HCT116 (cell line): ENCODE measurements around the gene TARBP2. TPM values are rescaled to one million over a fixed set of nuclear protein-coding genes. Genes with fewer than 3 reads are reported as not detected.

Source experiments
- ATAC-seq: fragments of 200-7000 bp; cut with Tn5 transposase; 2 replicates; pipeline ENCODE4 v1.9.1; 2020; ENCODE audit warnings: mild to moderate bottlenecking, moderate library complexity
- BruUV-seq: library from RNA; stranded (reverse); fragments of 400-500 nt; replicated peaks from 2 replicates; lab custom pipeline; 2021; lab: Mats Ljungman, UMichigan
- CTCF ChIA-PET: fragments of 300-600 bp; sonication (Branson Sonifier 250); formaldehyde crosslinking; loops from one replicate; lab custom pipeline; 2021; ENCODE audit warnings: antibody characterized with exemption; lab: Charles Lee
- POLR2A ChIA-PET: fragments of 300-600, 350-600 bp; sonication (Branson Sonifier 250); formaldehyde crosslinking; loops from one replicate; lab custom pipeline; 2021; ENCODE audit warnings: antibody characterized with exemption; lab: Charles Lee
- RAD21 ChIA-PET, 2 experiments: fragments of 300-600 bp; sonication (Branson Sonifier 250); formaldehyde crosslinking; loops; one replicate each; lab custom pipeline; 2023; ENCODE audit warnings: low total read pairs in 2 of 2; ENCODE audit not compliant: uncharacterized antibody in 2 of 2, unreplicated experiment in 2 of 2, low non-redundant PET in 1 of 2; lab: Charles Lee
- DNase-seq: peaks from one replicate; pipeline ENCODE4 v3.0.0-alpha.2; 2010; ENCODE audit warnings: low read depth, low spot score
- H2AFZ ChIP-seq: fragments of 200-600 bp; shearing (Covaris generic), sonication (generic); 2 replicates; pipeline ENCODE4 v1.6.1; 2017; ENCODE audit warnings: low read depth, mixed run types, mixed read lengths, antibody characterized with exemption, low read length; ENCODE audit not compliant: poor library complexity, severe bottlenecking
- H3K27ac ChIP-seq: 2 replicates; pipeline ENCODE4 v1.5.1; 2012; ENCODE audit warnings: low read depth, low read length
- H3K27me3 ChIP-seq: fragments of 200-600 bp; sonication (generic); 2 replicates; pipeline ENCODE4 v1.6.1; 2016; ENCODE audit warnings: mixed run types, low read length, mixed read lengths; ENCODE audit not compliant: insufficient read depth
- H3K36me3 ChIP-seq, 2 experiments: fragments of 200-500 bp in 1 of 2; fragments of 200-600 bp in 1 of 2; sonication (Bioruptor generic) in 1 of 2; sonication (generic) in 1 of 2; 2 replicates each; pipeline versions ENCODE4 v1.5.1 to v1.6.1; 2014 to 2016; ENCODE audit warnings: low read length in 2 of 2, inconsistent platforms in 1 of 2, mixed read lengths in 1 of 2, mixed run types in 1 of 2; ENCODE audit not compliant: insufficient read depth in 2 of 2, control insufficient read depth in 1 of 2
- H3K4me1 ChIP-seq, 2 experiments: fragments of 200-600 bp in 1 of 2; sonication (generic) in 1 of 2; 2 replicates each; pipeline versions ENCODE4 v1.5.1 to v1.6.1; 2012 to 2017; ENCODE audit warnings: low read length in 2 of 2, inconsistent platforms in 1 of 2, mild to moderate bottlenecking in 1 of 2, mixed read lengths in 1 of 2, mixed run types in 1 of 2, moderate library complexity in 1 of 2; ENCODE audit not compliant: insufficient read depth in 2 of 2, control insufficient read depth in 1 of 2
- H3K4me2 ChIP-seq: fragments of 200-600 bp; sonication (generic); 2 replicates; pipeline ENCODE4 v1.6.1; 2017; ENCODE audit warnings: mixed run types, low read length, mixed read lengths
- H3K4me3 ChIP-seq, 2 experiments: fragments of 200-600 bp in 1 of 2; sonication (generic) in 1 of 2; replicated peaks in 1 of 2; 2 replicates each; pipeline ENCODE4 v1.5.1; 2011 to 2016; ENCODE audit warnings: low read length in 2 of 2, control low read depth in 1 of 2, low read depth in 1 of 2, mild to moderate bottlenecking in 1 of 2, mixed read lengths in 1 of 2, mixed run types in 1 of 2
- H3K79me2 ChIP-seq: fragments of 200-600 bp; sonication (generic); 2 replicates; pipeline ENCODE4 v1.6.1; 2017; ENCODE audit warnings: mild to moderate bottlenecking, mixed run types, low read length, moderate library complexity, mixed read lengths; ENCODE audit not compliant: insufficient read depth
- H3K9ac ChIP-seq: fragments of 200-600 bp; sonication (generic); 2 replicates; pipeline ENCODE4 v1.6.1; 2016; ENCODE audit warnings: low read length, mixed read lengths
- H3K9me2 ChIP-seq: fragments of 200-600 bp; sonication (generic), shearing (Covaris generic); 2 replicates; pipeline ENCODE4 v1.6.1; 2017; ENCODE audit warnings: mixed run types, mild to moderate bottlenecking, moderate library complexity; ENCODE audit not compliant: insufficient read depth
- H3K9me3 ChIP-seq, 2 experiments: fragments of 200-500 bp in 1 of 2; fragments of 200-600 bp in 1 of 2; sonication (Bioruptor generic) in 1 of 2; sonication (generic) in 1 of 2; 2 replicates each; pipeline ENCODE4 v1.6.1; 2014 to 2017; ENCODE audit warnings: low read length in 2 of 2, mixed read lengths in 2 of 2, inconsistent platforms in 1 of 2, low read depth in 1 of 2, mild to moderate bottlenecking in 1 of 2, mixed run types in 1 of 2, moderate library complexity in 1 of 2; ENCODE audit not compliant: control insufficient read depth in 1 of 2, insufficient read depth in 1 of 2
- H4K20me1 ChIP-seq: fragments of 200-600 bp; sonication (generic), shearing (Covaris generic); 2 replicates; pipeline ENCODE4 v1.6.1; 2017; ENCODE audit warnings: mixed run types, mild to moderate bottlenecking, moderate library complexity; ENCODE audit not compliant: insufficient read depth
- ATF3 ChIP-seq: IDR thresholded peaks from 2 replicates; pipeline ENCODE4 v1.6.1; 2012
- CTCF ChIP-seq, 3 experiments: fragments of 200-600 bp in 1 of 3; sonication (generic) in 1 of 3; IDR thresholded peaks in 2 of 3; conservative IDR thresholded peaks in 1 of 3; 2 replicates each; pipeline ENCODE4 v1.5.1; 2012 to 2017; ENCODE audit warnings: low read depth in 2 of 3, low read length in 2 of 3, antibody characterized with exemption in 1 of 3, borderline replicate concordance in 1 of 3, control low read depth in 1 of 3, mild to moderate bottlenecking in 1 of 3, mixed read lengths in 1 of 3, mixed run types in 1 of 3, moderate library complexity in 1 of 3; ENCODE audit not compliant: insufficient read depth in 1 of 3
- SIN3A ChIP-seq: IDR thresholded peaks from 2 replicates; pipeline ENCODE4 v1.6.1; 2012; ENCODE audit warnings: low read depth
- SP1 ChIP-seq: IDR thresholded peaks from 2 replicates; pipeline ENCODE4 v1.6.1; 2012; ENCODE audit warnings: low read depth
- TCF7L2 ChIP-seq: IDR thresholded peaks from 2 replicates; pipeline ENCODE4 v1.7.0; 2011; ENCODE audit warnings: borderline replicate concordance, inconsistent platforms; ENCODE audit not compliant: insufficient read depth, insufficient read length; ENCODE audit errors: extremely low read depth
- ZFX ChIP-seq: fragments of 450-650 bp; IDR thresholded peaks from 2 replicates; pipeline ENCODE4 v1.6.1; 2017
- intact Hi-C: fragments of 100-400 bp; cut with micrococcal nuclease; formaldehyde crosslinking; loops from 2 replicates; pipeline ENCODE4 v1.10.0; 2022
- total RNA-seq: library from RNA; stranded (reverse); gene quantifications from one replicate; pipeline ENCODE4 v1.2.1, GENCODE V29; 2021; ENCODE audit not compliant: unreplicated experiment

TARBP2 gene
- total RNA-seq, 1 experiment from 2014 or later = 40.1 TPM

DNA sequence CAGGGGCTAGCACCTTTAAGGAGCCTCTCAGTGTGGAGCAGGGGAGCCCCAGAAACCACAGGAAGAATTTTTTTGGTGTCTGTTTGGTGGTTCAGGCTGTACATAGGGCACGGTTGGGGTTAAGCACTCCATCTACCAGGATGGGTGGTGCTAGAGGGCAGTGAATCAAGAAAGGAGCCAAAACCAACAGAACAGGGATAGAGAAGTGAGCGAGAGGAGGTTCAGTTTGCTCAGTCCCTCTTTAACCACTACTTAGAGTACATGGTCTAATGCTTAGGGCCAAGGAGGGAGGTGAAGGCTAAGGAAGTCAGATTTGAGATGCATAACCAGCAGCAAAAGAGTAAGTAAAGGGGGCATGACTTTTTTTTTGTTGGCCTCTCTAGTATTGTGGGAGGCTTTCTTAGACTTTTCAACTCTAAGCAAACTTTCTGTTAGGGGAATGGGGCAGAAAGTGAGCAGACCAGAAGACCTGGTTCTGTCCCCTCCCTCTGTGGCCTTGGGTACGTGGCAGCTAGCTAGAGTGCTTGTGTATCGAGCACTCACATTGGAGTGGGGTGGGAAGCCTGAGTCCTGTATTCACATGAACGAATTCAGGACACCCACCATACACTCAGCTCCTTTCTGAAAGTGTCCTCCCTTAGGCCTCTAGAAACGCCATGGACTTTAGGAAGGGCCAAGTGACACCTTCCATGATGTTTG is 12.8 kb downstream of the TARBP2 start:
- Histone ChIP-seq H2AFZ (no peak overlapping the region), H3K4me3 (no peak overlapping the region), H3K9me2 (no peaks in the 10 kb centered on the region), H3K4me1 (peaks cover 0 to 1% of the 10 kb centered on the region in 2 experiments; a peak in 1 of 4 replicates), H3K36me3 (peaks cover 14 to 16% of the 10 kb centered on the region in 2 experiments; a peak in 3 of 4 replicates), H3K9ac (no peak overlapping the region), H4K20me1 (no peaks in the 10 kb centered on the region), H3K27me3 (no peaks in the 10 kb centered on the region), H3K79me2 (no peaks in the 10 kb centered on the region), H3K27ac (no peak overlapping the region), H3K4me2 (no peak overlapping the region), H3K9me3 (no peaks in the 10 kb centered on the region)
- no peak for DNase-seq
- ATAC-seq = no peak
- ChIA-PET RAD21 (no interaction called here), CTCF (no interaction called here), POLR2A (no interaction called here)
- TF ChIP-seq ZFX (no peak), ATF3 (no peak), TCF7L2 (no peak), CTCF (IDR thresholded peaks at IDR 0.05 in 2 of 3, conservative IDR thresholded peaks at IDR 0.05 in 1 of 3; ENCODE audit: borderline replicate concordance in 1 of 3, insufficient read depth in 1 of 3, low read depth in 2 of 3, low read length in 2 of 3) (no peak), SP1 (no peak), SIN3A (no peak)
- intact Hi-C loops = no loop called here
- no TSS peak for BruUV-seq
